ENCODE results near the gene SMIM12.
A peak's percentile ranks its signal among the peaks of the same experiment; 100 is the strongest.

SMIM12 gene

DNA sequence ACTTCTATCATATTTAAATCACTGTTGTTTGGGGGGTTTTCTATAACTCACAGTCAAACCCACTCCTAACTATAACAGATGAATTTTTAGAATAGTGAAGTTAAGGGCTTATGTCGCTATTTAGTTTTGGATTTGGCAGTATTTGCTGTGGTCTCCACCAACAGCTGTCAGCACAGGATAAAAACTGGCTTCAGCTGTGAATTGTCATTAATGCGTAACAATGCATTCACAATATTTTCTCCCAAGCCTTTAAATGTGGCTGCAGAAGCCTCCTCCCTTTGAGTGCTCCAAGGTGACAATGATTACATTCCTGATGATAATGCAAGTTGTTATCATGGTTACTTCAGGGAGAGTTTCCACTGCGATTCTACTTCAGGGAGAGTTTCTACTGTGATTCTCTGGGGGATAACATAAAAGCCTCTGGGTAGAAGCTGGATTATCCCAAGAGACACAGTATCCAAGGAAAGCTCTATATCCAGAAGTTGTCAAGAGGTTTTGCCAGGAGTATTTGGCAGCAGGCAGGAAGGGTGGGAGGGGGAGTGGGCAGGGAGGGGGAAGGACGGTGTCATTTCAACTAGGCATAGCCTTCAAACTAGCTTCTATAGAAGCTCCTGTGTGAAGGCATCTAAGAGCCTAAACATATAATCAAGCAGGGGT is 14.9 kb upstream of the SMIM12 start:
- DNase-seq (ENCODE audit: low read depth in 2 of 2): no peak

DNA sequence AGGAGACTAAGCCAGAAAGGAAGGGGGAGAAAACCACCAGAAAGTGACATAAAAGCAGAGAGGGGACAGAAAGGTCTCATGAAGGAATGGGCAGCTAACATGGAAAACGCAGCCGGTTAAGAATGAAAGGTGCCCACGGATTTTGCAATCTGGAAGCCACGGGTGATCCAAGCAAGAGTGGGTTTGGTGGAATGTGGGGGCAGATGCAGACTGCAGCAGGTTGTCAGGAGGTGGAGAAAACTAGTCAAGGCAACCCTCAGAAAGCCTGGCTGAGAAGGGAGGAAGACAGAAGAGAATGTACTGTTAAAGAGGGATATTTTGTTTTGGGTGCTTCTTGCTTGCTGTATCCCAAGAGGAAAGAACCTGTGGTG is 12.6 kb upstream of the SMIM12 start:
- no peak for DNase-seq (ENCODE audit: low read depth in 2 of 2)

DNA sequence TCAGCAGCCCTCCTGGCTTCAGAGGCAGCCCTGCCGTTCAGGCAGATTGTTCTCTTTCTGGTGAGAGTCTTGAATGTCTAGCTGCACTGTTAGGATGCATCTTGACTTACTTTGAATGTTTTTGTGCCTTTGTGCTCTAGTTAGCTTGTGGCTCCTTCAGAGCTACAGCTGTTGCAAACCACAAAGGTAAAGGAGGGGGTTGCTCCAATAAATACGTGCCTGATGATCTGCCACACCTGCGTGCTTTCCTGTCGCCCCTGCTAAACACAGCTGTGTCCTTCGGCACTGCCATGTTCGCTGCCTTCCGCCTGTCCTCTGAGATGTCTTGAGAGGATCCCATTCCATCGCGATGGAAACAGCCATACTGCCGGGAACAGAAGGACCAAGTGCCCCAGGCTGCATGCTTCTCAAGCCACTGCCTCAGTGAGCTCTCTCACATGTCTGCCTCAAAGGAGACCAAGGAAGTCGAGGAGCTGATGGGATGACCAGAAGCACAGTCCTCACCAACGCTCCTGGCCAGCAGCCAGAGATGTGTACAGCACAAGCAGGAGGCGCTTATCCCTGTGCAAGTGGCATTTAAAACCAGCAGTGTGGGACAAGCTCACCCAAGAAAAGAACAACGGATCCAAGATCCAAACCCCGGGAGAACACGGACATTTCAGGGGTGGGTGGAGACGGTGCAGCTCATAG is 12.0 kb upstream of the SMIM12 start:
- DNase-seq (ENCODE audit: low read depth in 2 of 2): no peak

DNA sequence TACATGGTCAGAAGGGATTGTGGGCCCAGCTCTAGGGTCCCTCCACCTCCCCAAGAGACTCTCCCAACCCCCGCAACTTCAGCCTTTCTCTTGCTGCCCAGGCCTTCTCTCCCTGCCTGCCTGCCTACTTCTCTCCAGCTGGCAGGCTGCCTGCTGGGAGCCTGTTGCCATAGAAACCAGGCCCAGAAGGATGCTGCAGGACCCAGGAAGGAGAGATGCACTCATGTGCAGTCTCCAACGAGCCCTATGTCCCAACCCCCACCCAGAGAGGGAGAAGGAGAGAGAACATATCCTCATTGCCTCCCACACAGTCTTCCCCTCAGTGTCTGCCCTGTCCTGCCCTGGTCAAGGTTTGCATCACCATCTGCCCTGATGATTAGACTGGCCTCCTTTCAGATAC is 10.8 kb upstream of the SMIM12 start:
- DNase-seq (ENCODE audit: low read depth in 2 of 2): no peak

DNA sequence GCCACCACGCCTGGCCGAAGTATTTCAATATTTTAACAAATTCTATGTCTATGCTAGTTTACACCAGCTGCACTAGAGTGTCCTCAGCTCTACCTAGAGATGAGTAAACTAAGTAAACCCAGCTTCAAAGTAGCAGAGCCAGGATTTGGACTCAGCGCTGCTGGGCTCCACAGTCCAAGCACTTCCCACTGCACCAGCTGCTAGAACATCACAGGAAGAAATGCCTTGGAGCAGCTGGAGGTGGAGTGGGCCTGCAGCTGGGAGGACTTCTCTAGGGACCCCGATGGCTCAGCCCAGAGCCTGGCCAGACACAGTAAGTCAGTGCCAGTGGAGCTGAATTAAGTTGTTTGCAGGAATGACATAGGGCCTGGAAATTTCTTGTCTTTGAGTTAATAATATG is 10.2 kb upstream of the SMIM12 start:
- no peak for DNase-seq (ENCODE audit: low read depth in 2 of 2)

DNA sequence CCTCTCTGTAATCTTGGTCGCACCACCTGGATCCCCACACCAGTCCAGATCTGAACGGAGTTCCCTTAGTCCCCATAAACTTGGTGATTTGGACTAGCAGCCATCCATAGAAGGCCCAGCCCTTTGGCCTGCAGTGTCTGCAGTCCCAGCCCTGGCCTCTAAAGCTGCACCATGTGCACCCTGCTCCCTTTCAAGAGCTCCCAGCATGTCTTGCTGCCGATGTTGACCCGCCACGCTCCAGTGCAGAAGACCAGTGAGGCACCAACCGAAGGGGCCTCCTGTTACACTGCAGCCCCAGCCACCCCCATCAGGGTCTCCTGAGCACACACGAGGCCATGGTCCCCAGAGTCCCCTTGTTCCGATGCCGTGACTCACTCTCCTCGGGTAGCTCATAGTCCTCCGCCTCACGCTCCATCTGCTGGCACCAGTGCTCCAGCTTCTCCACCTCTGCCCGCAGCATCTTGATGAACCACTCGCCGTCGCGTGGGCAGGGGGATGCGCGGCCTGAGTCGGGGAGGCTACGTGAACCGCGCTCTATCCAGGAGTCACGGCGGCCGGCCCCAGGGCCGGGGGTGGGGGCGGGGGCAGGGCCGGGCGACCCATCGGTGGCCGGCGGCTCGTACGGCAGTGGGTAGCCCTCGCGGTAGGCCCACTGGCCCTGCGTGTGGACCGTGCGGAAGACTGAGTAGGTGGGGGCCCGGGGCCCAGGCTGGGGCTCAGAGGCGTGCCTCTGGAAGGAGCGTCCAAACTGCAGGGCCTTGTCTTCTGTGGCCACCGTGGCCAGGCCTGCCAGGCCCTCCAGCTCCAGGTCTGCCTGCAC is 8.9 kb upstream of the SMIM12 start:
- DNase-seq (ENCODE audit: low read depth in 2 of 2): no peak

DNA sequence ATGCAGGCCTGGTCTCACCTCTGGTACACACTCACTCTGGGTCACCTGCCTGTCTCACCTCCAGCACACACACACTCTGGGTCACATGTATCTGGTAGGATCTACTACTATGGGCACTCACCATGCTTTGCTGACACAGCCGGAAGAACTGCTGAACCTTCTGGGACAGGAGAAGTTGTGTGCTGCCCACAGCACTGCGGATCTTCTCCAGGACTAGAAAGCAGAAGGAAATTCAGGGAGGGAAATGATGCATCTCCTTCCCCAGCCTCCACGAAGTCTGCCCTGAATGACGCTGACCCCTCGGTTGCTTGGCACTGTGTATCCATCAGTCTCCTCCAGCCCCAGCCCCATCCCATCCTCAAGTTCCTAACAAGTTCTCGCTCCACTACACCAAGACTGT is 7.9 kb upstream of the SMIM12 start:
- no peak for DNase-seq (ENCODE audit: low read depth in 2 of 2)

DNA sequence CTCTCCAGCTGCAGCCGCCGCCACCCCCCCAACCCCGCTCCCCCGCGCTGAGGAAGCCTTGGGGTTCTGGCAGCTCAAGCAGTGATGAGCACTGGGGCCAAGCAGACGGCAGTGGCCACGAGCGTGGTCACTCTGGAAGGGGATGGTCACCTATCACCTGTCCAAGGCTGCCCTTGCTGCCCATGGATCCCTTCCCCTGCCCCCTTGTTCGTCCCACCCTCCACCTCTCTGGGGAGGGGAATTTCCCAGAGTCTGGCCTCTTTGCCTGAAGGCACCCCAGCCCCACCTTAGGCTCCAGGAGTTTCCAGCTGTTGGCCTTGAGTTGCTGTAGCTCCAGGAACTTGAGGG is 7.2 kb upstream of the SMIM12 start:
- no peak for DNase-seq (ENCODE audit: low read depth in 2 of 2)

DNA sequence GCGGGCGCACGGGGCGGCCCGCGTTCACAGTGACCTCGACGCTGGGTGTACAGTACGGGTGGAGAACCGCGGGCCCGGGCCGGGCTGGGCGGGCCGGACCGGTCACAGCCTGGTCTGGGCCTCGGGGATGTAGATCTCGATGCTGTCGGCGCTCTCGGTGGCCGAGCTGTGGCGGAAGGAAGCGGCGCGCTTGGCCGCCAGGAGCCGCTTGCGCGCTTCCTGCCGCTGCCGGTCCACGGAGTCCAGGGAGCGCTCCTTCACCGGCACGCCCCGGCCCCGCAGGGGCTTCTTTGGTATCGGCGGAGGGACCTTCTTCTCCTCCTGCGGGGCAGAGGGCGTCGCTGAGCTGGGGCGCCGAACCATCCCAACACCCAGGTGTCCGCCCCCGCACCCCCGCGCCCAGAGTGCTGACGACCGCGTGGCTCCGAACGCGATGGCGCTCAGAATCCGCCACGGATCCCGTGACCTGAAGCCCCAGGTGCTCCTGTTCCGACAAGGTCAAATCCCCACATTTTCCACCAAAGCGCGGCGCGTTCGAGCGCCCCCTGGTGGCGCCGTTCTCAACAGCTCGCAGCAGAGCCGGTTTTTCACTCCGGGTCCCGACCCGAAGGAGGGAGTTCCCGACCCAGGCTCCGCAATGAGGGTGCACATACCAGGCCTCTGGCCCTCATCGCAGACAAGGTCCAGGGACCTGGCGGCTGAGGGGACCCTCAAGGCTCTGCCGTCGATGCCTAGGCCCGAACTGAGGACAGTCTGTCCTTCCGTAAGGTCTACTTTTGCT is 6.6 kb upstream of the SMIM12 start:
- peak; percentile 13 to 20 for DNase-seq (ENCODE audit: low read depth in 2 of 2)

DNA sequence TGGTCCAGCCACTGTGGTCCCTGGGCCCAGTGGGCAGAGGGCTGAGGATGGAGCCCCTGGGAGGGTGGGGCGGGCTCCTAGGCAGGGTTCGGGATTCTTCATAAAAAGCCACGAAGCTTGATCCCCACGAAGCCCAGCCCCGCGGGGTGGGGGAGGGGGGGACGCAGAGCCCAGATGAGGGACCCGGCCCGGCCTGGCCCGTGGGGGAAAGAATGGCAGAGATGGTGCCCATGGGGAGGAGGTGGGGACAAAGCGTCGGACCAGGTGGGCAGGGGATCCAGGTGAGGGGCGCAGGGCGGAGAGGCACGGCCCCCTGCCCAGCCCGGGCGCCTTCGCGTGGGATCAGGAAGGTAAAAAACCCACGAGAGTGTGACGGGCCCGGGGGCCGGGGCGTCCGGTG is 6.0 kb upstream of the SMIM12 start:
- no peak for DNase-seq (ENCODE audit: low read depth in 2 of 2)

DNA sequence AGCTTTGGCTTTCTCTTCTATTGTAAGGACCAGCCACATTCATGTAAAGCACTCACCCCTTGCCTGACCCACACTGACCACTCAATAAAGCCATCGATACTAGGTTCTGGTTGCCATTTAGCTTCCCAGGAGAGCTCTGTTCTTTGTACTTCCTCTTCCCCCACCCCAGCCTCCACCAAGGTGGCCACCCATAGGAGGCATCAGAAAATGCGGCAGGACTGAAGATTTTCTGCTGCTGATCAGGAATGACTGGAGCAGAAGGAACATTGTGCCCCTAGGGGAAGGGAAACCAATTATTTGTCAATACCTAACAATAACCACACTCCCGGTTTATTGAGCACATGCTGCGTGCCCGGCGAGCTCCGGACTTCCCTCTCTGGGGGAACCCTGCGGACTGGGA is 5.2 kb upstream of the SMIM12 start:
- no peak for DNase-seq (ENCODE audit: low read depth in 2 of 2)

DNA sequence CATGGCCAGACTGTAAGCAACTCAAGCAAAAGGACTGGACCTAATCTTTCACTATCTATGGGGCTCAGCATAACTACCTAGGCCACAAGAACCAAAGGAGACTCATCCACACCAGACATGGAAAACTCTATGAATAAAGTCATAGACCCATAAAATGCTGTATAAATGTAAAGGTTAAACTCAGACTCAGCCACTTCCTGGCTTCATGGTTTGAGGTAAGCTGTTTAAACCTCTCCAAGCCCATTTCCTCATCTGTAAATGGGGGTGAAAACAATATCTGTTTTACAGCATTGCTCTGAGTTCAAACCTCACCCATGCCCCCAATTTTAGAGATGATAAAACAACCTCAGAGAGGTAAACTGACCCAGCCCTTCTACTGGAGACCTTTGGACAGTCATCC is 4.0 kb upstream of the SMIM12 start:
- no peak for DNase-seq (ENCODE audit: low read depth in 2 of 2)

DNA sequence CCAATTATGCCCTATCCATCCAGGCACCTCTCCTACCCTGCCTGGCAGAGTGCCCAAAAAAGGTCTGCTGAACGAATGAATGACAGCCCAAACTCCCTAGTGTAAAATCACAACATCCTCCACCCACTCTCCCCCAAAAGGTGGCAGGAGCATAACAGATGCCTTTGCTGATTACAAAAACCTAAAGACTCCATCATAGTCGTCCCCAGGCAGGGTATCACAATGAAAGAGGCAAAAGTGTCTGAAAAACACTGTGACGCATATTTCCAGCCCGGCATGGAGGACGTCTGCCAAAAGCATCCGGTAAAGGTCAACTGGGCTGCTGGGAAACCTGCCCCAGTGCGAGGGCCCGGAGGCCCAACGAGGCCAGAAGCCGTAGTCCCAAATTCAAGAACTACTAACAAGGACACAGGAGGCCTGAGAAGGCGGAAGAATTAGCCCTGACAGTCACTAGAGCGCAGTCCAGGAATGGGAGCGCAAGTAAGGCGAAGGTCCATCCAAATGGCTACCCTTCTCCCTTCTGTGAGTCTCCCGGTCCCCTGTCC is 576 bp downstream of the SMIM12 start:
- no peak for DNase-seq (ENCODE audit: low read depth in 2 of 2)

DNA sequence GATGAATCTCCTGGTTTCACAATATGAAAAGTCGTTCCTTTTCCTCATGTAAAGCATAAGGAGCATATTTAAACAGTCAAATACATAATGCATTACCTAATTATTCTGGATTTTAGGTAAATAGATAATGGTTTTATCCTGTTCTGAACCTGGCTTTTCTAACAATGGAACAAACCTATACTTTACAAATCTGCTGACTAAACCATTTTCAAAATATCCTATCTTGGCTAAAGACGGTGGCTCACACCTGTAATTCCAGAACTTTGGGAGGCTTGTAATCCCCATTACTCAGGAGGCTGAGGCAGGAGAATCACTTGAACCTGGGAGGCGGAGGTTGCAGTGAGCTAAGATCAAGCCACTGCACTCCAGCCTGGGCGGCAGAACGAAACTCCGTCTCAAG is 2.9 kb downstream of the SMIM12 start:
- DNase-seq (ENCODE audit: low read depth in 2 of 2): no peak

DNA sequence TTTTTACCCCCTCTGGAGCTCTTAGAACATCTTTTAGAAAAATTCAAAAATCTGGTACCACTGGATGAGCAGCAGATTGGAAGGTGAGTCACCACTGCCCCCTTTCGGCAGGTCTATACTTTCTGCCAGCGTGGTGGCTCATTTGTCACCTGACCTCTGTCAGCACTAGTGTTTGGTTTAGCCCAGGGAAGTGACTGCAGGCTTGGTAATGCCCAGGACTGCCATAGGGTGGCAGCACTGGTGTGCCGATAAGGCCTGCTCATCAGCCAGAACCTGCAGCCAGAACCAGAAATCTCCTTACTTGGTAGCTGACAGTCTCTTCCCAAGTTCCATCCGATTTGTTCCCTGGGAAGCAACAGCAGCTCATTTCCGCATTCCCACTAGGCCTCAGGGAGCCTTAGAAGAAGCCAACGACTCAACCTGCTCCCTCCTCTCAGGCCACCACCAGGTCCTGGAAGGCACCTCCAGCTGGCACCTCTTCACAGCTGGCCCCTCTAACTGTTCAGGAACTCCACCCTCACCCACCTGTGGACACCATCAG is 6.8 kb downstream of the SMIM12 start:
- peak; percentile 65 to 66 for DNase-seq (ENCODE audit: low read depth in 2 of 2)

DNA sequence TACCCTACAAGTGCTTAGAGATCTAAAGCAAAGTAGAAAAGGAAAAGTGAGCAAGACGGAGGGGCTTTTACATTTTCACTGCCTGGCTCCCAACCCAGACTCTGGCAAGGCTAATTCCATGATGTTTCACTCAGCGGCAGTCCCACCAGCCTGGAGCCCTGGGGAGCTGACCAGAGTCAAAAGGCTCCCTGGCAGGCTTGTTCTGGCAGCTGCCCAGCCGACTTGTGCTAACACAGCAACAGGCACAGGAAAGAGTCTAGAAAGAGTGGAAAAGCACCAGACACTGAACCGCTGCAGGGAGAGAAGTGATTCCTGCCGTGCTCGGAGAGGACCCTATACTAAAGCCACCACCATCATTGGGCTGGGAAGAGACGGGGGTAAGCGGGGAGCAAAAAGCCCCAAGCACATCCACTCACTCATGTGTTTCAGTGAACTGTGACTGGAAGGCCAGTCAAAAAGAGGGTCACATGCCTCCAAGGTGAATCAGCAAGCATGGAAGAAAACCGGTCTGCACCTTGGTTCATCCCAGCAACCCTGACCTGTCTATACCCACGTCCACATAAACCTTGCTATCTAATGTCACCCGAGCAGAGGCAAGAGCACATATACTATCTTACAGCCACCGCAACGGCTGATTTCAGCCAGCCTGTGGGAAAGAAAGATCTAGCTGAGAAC is 8.0 kb downstream of the SMIM12 start:
- DNase-seq (ENCODE audit: low read depth in 2 of 2): no peak

DNA sequence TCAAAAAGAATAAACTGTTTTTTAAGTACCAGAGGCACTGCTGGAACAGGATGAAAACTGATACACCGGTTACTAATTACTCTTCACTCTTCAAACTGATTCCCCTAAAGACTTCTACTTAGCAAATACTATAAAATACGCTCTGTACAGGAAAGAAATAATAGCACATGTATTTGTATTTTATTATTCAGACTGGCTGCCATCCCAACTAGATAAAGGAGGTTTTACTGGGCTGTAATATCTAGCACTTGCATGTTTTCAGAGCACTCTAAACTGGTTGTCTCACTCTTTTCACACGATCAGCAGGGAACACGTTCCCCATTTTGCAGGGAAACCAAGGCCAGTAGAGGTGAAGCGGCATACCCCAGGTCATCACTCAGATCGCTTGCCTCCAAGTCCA is 9.2 kb downstream of the SMIM12 start:
- no peak for DNase-seq (ENCODE audit: low read depth in 2 of 2)

DNA sequence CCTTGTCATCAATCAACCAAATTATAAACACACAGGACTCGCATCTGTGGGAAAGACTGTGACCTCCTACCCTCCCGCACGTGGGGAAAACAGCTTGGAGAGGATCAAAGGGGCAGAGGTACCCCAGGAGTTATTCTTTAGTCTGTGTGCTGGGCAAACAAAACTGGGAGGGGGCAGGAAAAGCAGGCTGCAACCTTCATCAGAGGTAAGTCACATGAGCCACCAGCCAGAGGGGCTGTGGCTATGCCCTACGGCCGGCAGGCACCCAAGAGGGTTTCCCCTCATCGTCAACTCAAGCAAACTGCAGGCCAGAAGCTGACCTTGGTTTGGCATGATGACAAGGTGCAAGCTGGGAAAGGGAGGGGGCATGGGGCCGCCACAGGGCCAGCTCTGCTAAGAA is 12.5 kb downstream of the SMIM12 start:
- no peak for DNase-seq (ENCODE audit: low read depth in 2 of 2)

DNA sequence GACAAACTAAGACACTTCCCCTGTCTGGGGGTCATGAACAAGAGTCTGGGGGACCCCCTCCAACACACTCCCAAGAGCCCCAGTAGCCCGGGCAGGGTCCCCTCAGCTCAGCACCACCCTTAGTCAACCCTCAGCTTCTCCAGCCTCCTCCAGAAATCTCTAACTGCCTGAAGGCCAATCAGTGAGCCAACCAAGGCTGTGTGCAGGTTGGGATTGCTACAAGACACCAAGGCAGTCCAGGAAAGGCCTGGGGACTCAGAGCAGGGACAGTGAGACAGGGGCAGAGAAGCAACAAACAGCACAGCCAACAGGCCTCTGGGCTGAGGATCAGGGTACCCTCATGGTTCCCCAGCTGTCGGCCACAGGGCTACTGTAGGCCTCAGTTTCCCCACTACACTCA is 13.3 kb downstream of the SMIM12 start:
- DNase-seq (ENCODE audit: low read depth in 2 of 2): no peak

DNA sequence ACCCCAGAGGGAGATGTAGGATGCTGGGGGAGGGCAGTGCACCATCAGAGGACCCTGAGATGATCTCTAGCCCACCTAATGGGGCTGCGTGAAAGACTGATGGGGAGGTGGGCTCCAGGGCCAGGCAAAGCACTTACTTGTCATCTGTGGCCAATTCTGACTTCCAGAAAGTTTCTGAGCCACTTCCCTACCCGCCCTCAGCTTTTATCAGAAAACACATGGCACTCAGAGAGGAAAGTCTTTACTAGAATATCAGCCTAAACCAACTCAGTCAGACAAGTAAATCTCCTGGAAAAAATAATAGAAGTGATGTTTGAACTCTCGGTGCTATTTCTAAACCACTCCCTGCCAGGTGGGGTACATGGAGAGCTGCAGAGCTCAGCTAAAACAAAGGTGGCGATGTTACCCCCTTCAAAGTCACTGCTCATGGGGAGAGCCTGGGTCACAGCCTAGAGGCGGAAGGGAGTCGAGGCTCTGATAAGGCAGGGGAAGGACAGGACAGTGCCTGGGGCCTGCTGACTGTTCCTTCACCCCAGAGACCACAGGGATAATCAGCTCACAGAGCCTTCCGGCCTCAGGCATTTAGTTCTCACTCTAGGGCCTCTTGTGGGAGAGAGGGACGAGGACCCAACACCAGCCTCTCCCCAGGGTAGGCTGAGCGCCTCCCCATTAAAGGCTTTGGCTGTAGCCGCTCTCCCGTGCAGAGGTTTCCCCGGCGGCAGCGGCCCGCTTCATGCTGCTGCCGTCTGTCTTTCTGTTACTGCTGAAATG is 14.2 kb downstream of the SMIM12 start:
- no peak for DNase-seq (ENCODE audit: low read depth in 2 of 2)

DNA sequence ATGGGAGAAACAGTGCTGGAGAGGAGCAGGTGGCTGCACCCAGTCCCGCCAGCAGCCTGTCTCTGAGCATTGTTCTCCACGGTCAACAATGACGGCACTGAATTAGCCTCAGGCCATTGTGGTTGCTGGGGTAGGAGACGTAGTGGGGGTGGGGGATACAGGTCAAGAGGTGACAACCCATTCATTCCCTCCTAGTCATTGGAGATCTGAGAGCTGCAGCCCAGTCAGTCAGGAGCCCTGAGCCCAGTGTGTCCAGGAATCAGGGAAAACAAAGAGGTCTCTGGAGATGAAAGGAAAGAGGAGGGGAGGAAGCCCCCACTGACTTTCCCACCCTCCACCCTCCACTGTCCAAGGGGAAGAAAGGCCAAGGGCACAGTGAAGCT is 15.3 kb downstream of the SMIM12 start:
- no peak for DNase-seq (ENCODE audit: low read depth in 2 of 2)

Measured in fibroblast of skin of left biceps (primary cell).